ENCODE data around the gene MOCS3.

Gene MOCS3

GRCh38 chr20:51004305-51004727 is 45.7 kb downstream of the MOCS3 start:
- Mint-ChIP-seq H3K27ac (no peak overlapping the region), H3K36me3 (ENCODE audit: low read depth) (no peaks in the 10 kb centered on the region), H3K4me3 (no peak overlapping the region), H3K27me3 (ENCODE audit: low read depth) (no peaks in the 10 kb centered on the region), H3K4me1 (ENCODE audit: low read depth) (no peaks in the 10 kb centered on the region), H3K9me3 (no peaks in the 10 kb centered on the region)
- no peak for DNase-seq (ENCODE audit: low spot score)

GRCh38 chr20:51004781-51005180 is 46.2 kb downstream of the MOCS3 start:
- Mint-ChIP-seq H3K4me1 (ENCODE audit: low read depth) (no peaks in the 10 kb centered on the region), H3K9me3 (no peaks in the 10 kb centered on the region), H3K4me3 (no peak overlapping the region), H3K27ac (no peak overlapping the region), H3K27me3 (ENCODE audit: low read depth) (no peaks in the 10 kb centered on the region), H3K36me3 (ENCODE audit: low read depth) (no peaks in the 10 kb centered on the region)
- no peak for DNase-seq (ENCODE audit: low spot score)

GRCh38 chr20:51005214-51005613 is 46.6 kb downstream of the MOCS3 start:
- no peak for DNase-seq (ENCODE audit: low spot score)
- H3K4me1 Mint-ChIP-seq (ENCODE audit: low read depth): no peaks in the 10 kb centered on the region

GRCh38 chr20:51008718-51009117 is 50.1 kb downstream of the MOCS3 start:
- no peaks in the 10 kb centered on the region for H3K9me3 Mint-ChIP-seq
- H3K4me1 Mint-ChIP-seq (ENCODE audit: low read depth): no peaks in the 10 kb centered on the region
- DNase-seq (ENCODE audit: low spot score): no peak
- no peak overlapping the region for H3K27ac Mint-ChIP-seq
- no peaks in the 10 kb centered on the region for H3K36me3 Mint-ChIP-seq (ENCODE audit: low read depth)
- no peak overlapping the region for H3K4me3 Mint-ChIP-seq
- no peaks in the 10 kb centered on the region for H3K27me3 Mint-ChIP-seq (ENCODE audit: low read depth)

More at GRCh38 chr20:51005214-51005613, 46.6 kb downstream of the MOCS3 start:
- Mint-ChIP-seq H3K9me3 (no peaks in the 10 kb centered on the region), H3K4me3 (no peak overlapping the region), H3K36me3 (ENCODE audit: low read depth) (no peaks in the 10 kb centered on the region), H3K27me3 (ENCODE audit: low read depth) (no peaks in the 10 kb centered on the region), H3K27ac (no peak overlapping the region)

GRCh38 chr20:51009303-51010042 is 50.9 kb downstream of the MOCS3 start:
- H3K9me3 Mint-ChIP-seq: no peaks in the 10 kb centered on the region
- H3K4me3 Mint-ChIP-seq: no peak overlapping the region
- H3K36me3 Mint-ChIP-seq (ENCODE audit: low read depth): no peaks in the 10 kb centered on the region
- no peak for DNase-seq (ENCODE audit: low spot score)
- no peaks in the 10 kb centered on the region for H3K27me3 Mint-ChIP-seq (ENCODE audit: low read depth)
- no peaks in the 10 kb centered on the region for H3K4me1 Mint-ChIP-seq (ENCODE audit: low read depth)
- H3K27ac Mint-ChIP-seq: no peak overlapping the region

- no peak for DNase-seq (ENCODE audit: low spot score)
- Mint-ChIP-seq H3K27ac (no peak overlapping the region), H3K4me3 (no peak overlapping the region), H3K36me3 (ENCODE audit: low read depth) (no peaks in the 10 kb centered on the region), H3K4me1 (ENCODE audit: low read depth) (no peaks in the 10 kb centered on the region), H3K9me3 (no peaks in the 10 kb centered on the region), H3K27me3 (ENCODE audit: low read depth) (no peaks in the 10 kb centered on the region)
Measured at GRCh38 chr20:51010043-51010365, 51.4 kb downstream of the MOCS3 start.

- Mint-ChIP-seq H3K27ac (no peak overlapping the region), H3K27me3 (ENCODE audit: low read depth) (no peaks in the 10 kb centered on the region), H3K4me3 (no peak overlapping the region), H3K36me3 (ENCODE audit: low read depth) (no peaks in the 10 kb centered on the region), H3K9me3 (no peaks in the 10 kb centered on the region), H3K4me1 (ENCODE audit: low read depth) (no peaks in the 10 kb centered on the region)
- no peak for DNase-seq (ENCODE audit: low spot score)
Measured at GRCh38 chr20:51010932-51011331, 52.3 kb downstream of the MOCS3 start.

GRCh38 chr20:51011479-51011878 is 52.9 kb downstream of the MOCS3 start:
- Mint-ChIP-seq H3K4me3 (no peak overlapping the region), H3K4me1 (ENCODE audit: low read depth) (no peaks in the 10 kb centered on the region), H3K27ac (no peak overlapping the region), H3K36me3 (ENCODE audit: low read depth) (no peaks in the 10 kb centered on the region), H3K27me3 (ENCODE audit: low read depth) (no peaks in the 10 kb centered on the region), H3K9me3 (no peaks in the 10 kb centered on the region)
- no peak for DNase-seq (ENCODE audit: low spot score)

GRCh38 chr20:51012357-51012756 is 53.7 kb downstream of the MOCS3 start:
- Mint-ChIP-seq H3K27me3 (ENCODE audit: low read depth) (peaks cover 2% of the 10 kb centered on the region), H3K4me1 (ENCODE audit: low read depth) (no peaks in the 10 kb centered on the region), H3K36me3 (ENCODE audit: low read depth) (no peaks in the 10 kb centered on the region), H3K27ac (no peak overlapping the region), H3K4me3 (no peak overlapping the region), H3K9me3 (no peaks in the 10 kb centered on the region)
- DNase-seq (ENCODE audit: low spot score): no peak
